IMR-90 (cell line): Measurements from ENCODE around the gene TSPAN31. TPM values are rescaled to one million over a fixed set of nuclear protein-coding genes. Genes with fewer than 3 reads are reported as not detected.

Source experiments
- ATAC-seq: fragments of 200-7000 bp; cut with Tn5 transposase; 2 replicates; pipeline ENCODE4 v1.9.1; 2020; ENCODE audit warnings: low read depth, mild to moderate bottlenecking, moderate library complexity
- BruUV-seq: library from RNA; stranded (reverse); fragments of 400-500 nt; replicated peaks from 2 replicates; lab custom pipeline; 2021; lab: Mats Ljungman, UMichigan
- CTCF ChIA-PET: fragments of 300-600 bp; formaldehyde crosslinking; extraction: SDS; loops from one replicate; lab custom pipeline; 2021; ENCODE audit warnings: antibody characterized with exemption; lab: Yijun Ruan, JAX
- POLR2A ChIA-PET: fragments of 300-600 bp; sonication (Branson Sonifier 250); formaldehyde crosslinking; loops from one replicate; lab custom pipeline; 2022; ENCODE audit warnings: antibody characterized with exemption; ENCODE audit not compliant: unreplicated experiment; lab: Charles Lee
- DNase-seq: peaks from one replicate; pipeline ENCODE4 v3.0.0; 2013
- H2AFZ ChIP-seq: replicated peaks from 2 replicates; pipeline ENCODE3; 2013; ENCODE audit warnings: low read length, mild to moderate bottlenecking; ENCODE audit not compliant: poor library complexity
- H2AK5ac ChIP-seq: 2 replicates; pipeline ENCODE4 v1.6.1; 2013; ENCODE audit warnings: low read depth, low read length, inconsistent platforms
- H2AK9ac ChIP-seq: replicated peaks from 2 replicates; pipeline ENCODE3; 2013; ENCODE audit warnings: mild to moderate bottlenecking, low read depth, low read length, moderate library complexity; ENCODE audit not compliant: poor library complexity
- H2BK120ac ChIP-seq: 2 replicates; pipeline ENCODE4 v1.6.1; 2013; ENCODE audit warnings: low read depth, low read length, inconsistent platforms
- H2BK15ac ChIP-seq: 3 replicates; pipeline ENCODE4 v1.6.1; 2013; ENCODE audit warnings: low read depth, low read length, inconsistent platforms
- H2BK20ac ChIP-seq: 2 replicates; pipeline ENCODE4 v1.6.1; 2013; ENCODE audit warnings: low read depth, mild to moderate bottlenecking, inconsistent platforms, low read length, moderate library complexity
- H2BK5ac ChIP-seq: 2 replicates; pipeline ENCODE4 v1.6.1; 2013; ENCODE audit warnings: mild to moderate bottlenecking, low read depth, low read length, inconsistent platforms; ENCODE audit not compliant: poor library complexity, severe bottlenecking
- H3K14ac ChIP-seq: replicated peaks from 2 replicates; pipeline ENCODE4 v1.6.1; 2013; ENCODE audit warnings: low read depth, low read length, inconsistent platforms
- H3K18ac ChIP-seq: 2 replicates; pipeline ENCODE4 v1.6.1; 2013; ENCODE audit warnings: low read depth, low read length, control low read depth
- H3K23ac ChIP-seq: 2 replicates; pipeline ENCODE4 v1.6.1; 2013; ENCODE audit warnings: low read depth, low read length, inconsistent platforms
- H3K27ac ChIP-seq: 2 replicates; pipeline ENCODE4 v1.5.1; 2013; ENCODE audit warnings: mild to moderate bottlenecking, control low read depth, low read length; ENCODE audit not compliant: insufficient read depth
- H3K27me3 ChIP-seq: 2 replicates; pipeline ENCODE4 v1.6.1; 2013; ENCODE audit warnings: low read length; ENCODE audit not compliant: control insufficient read depth, insufficient read depth
- H3K36me3 ChIP-seq: 2 replicates; pipeline ENCODE4 v1.6.1; 2013; ENCODE audit warnings: low read length, mixed read lengths; ENCODE audit not compliant: control insufficient read depth, insufficient read depth
- H3K4ac ChIP-seq: 2 replicates; pipeline ENCODE4 v1.6.1; 2013; ENCODE audit warnings: low read depth, low read length, inconsistent platforms
- H3K4me1 ChIP-seq: 2 replicates; pipeline ENCODE4 v1.6.1; 2013; ENCODE audit warnings: low read length, mixed read lengths; ENCODE audit not compliant: control insufficient read depth, insufficient read depth
- H3K4me2 ChIP-seq: 2 replicates; pipeline ENCODE4 v1.6.1; 2013; ENCODE audit warnings: low read depth, mild to moderate bottlenecking, control low read depth, low read length, moderate library complexity
- H3K4me3 ChIP-seq: 2 replicates; pipeline ENCODE4 v1.5.1; 2013; ENCODE audit warnings: low read depth, mild to moderate bottlenecking, control low read depth, low read length, moderate library complexity; ENCODE audit not compliant: insufficient read depth
- H3K56ac ChIP-seq: 2 replicates; pipeline ENCODE4 v1.6.1; 2013; ENCODE audit warnings: low read length, inconsistent platforms; ENCODE audit not compliant: insufficient read depth; ENCODE audit errors: extremely low read depth
- H3K79me1 ChIP-seq, 2 experiments: 2 replicates each; pipeline ENCODE4 v1.6.1; 2013; ENCODE audit warnings: low read length in 2 of 2, inconsistent platforms in 1 of 2, low read depth in 1 of 2
- H3K9ac ChIP-seq: 2 replicates; pipeline ENCODE4 v1.6.1; 2013; ENCODE audit warnings: low read depth, low read length, control low read depth
- H3K9me1 ChIP-seq: 2 replicates; pipeline ENCODE4 v1.6.1; 2013; ENCODE audit warnings: low read length, inconsistent platforms; ENCODE audit not compliant: insufficient read depth
- H3K9me3 ChIP-seq: 2 replicates; pipeline ENCODE4 v1.6.1; 2013; ENCODE audit warnings: low read length; ENCODE audit not compliant: control insufficient read depth, insufficient read depth
- H4K20me1 ChIP-seq: 2 replicates; pipeline ENCODE4 v1.6.1; 2013; ENCODE audit warnings: low read length, inconsistent platforms; ENCODE audit not compliant: insufficient read depth
- H4K5ac ChIP-seq: 2 replicates; pipeline ENCODE4 v1.6.1; 2013; ENCODE audit warnings: mild to moderate bottlenecking, low read depth, low read length, control low read depth
- H4K8ac ChIP-seq, 2 experiments: 2 replicates each; pipeline ENCODE4 v1.6.1; 2013; ENCODE audit warnings: low read depth in 2 of 2, low read length in 2 of 2, control low read depth in 1 of 2, inconsistent platforms in 1 of 2
- H4K91ac ChIP-seq: 2 replicates; pipeline ENCODE4 v1.6.1; 2013; ENCODE audit warnings: low read depth, low read length, inconsistent platforms; ENCODE audit not compliant: insufficient read depth
- BHLHE40 ChIP-seq: fragments of 150-350 bp; IDR thresholded peaks from 2 replicates; pipeline ENCODE4 v1.6.1; 2016; ENCODE audit warnings: mild to moderate bottlenecking, low read depth, low read length
- CEBPB ChIP-seq: IDR thresholded peaks from 2 replicates; pipeline ENCODE4 v1.6.1; 2012; ENCODE audit warnings: low read depth, low read length, improper control_type of control experiment
- CHD1 ChIP-seq: IDR thresholded peaks from 2 replicates; pipeline ENCODE4 v1.6.1; 2012; ENCODE audit warnings: low read depth, low read length, improper control_type of control experiment
- CTCF ChIP-seq: conservative IDR thresholded peaks from 2 replicates; pipeline ENCODE4 v1.5.1; 2012; ENCODE audit warnings: mild to moderate bottlenecking, low read depth, low read length, improper control_type of control experiment
- FOS ChIP-seq: fragments of 150-350 bp; IDR thresholded peaks from 2 replicates; pipeline ENCODE4 v1.6.1; 2016; ENCODE audit warnings: low read depth, low read length
- MAFK ChIP-seq: IDR thresholded peaks from 2 replicates; pipeline ENCODE4 v1.6.1; 2012; ENCODE audit warnings: low read depth, low read length, improper control_type of control experiment
- MAZ ChIP-seq: IDR thresholded peaks from 2 replicates; pipeline ENCODE4 v1.6.1; 2012; ENCODE audit warnings: low read depth, mild to moderate bottlenecking, low read length, improper control_type of control experiment, moderate library complexity, borderline replicate concordance
- MXI1 ChIP-seq: IDR thresholded peaks from 2 replicates; pipeline ENCODE4 v1.6.1; 2012; ENCODE audit warnings: low read depth, mild to moderate bottlenecking, low read length, moderate library complexity, borderline replicate concordance
- NFE2L2 ChIP-seq: fragments of 150-350 bp; IDR thresholded peaks from 2 replicates; pipeline ENCODE4 v1.6.1; 2016; ENCODE audit warnings: low read depth, mild to moderate bottlenecking, low read length
- POLR2A ChIP-seq: IDR thresholded peaks from 2 replicates; pipeline ENCODE4 v1.6.1; 2012; ENCODE audit warnings: mild to moderate bottlenecking, low read depth, low read length
- RAD21 ChIP-seq: IDR thresholded peaks from 2 replicates; pipeline ENCODE4 v1.6.1; 2012; ENCODE audit warnings: low read length, improper control_type of control experiment
- RCOR1 ChIP-seq: IDR thresholded peaks from 2 replicates; pipeline ENCODE4 v1.6.1; 2012; ENCODE audit warnings: mild to moderate bottlenecking, low read length, improper control_type of control experiment; ENCODE audit not compliant: insufficient replicate concordance
- RFX5 ChIP-seq: IDR thresholded peaks from 2 replicates; pipeline ENCODE4 v1.8.0; 2012; ENCODE audit warnings: low read depth, mild to moderate bottlenecking, low read length, moderate library complexity
- SMC3 ChIP-seq: fragments of 150-350 bp; IDR thresholded peaks from 2 replicates; pipeline ENCODE4 v1.6.1; 2016; ENCODE audit warnings: low read depth, mild to moderate bottlenecking, antibody characterized with exemption, low read length, moderate library complexity
- USF2 ChIP-seq: fragments of 150-350 bp; IDR thresholded peaks from 2 replicates; pipeline ENCODE4 v1.6.1; 2017; ENCODE audit warnings: mild to moderate bottlenecking, antibody characterized with exemption, low read length, low read depth
- WGBS, 2 experiments: methylation state at CpG; one replicate each; pipeline versions ENCODE4 v1.1.5 to v1.1.7; 2013; ENCODE audit warnings: missing lambda C conversion rate in 2 of 2; ENCODE audit not compliant: insufficient read length in 1 of 2; ENCODE audit errors: extremely low coverage in 2 of 2; 5-methylcytosine and 5-hydroxymethylcytosine counted together
- dilution Hi-C: fragments of 300-500 bp; cut with HindIII; formaldehyde crosslinking; loops from one replicate; pipeline ENCODE4 v1.14.3; 2018; ENCODE audit warnings: low sequenced_read_pairs; ENCODE audit not compliant: unreplicated experiment
- in situ Hi-C: fragments of 300-500 bp; cut with MboI; formaldehyde crosslinking; loops from 3 replicates; pipeline ENCODE4 v1.14.3; 2019; ENCODE audit warnings: low sequenced_read_pairs, inconsistent platforms, mixed read lengths
- intact Hi-C: fragments of 100-400 bp; cut with micrococcal nuclease; formaldehyde crosslinking; loops from 2 replicates; pipeline ENCODE4 v1.10.0; 2022
- polyA plus RNA-seq, 3 experiments: library from polyadenylated mRNA; depleted of rRNA; stranded (reverse); fragments of >200 nt; gene quantifications; 2 replicates each; pipeline ENCODE4 v1.2.3, GENCODE V29; 2012; ENCODE audit warnings: low replicate concordance in 1 of 3
- total RNA-seq: library from RNA; depleted of rRNA; stranded (reverse); fragments of >200 nt; gene quantifications from 2 replicates; pipeline ENCODE4 v1.2.3, GENCODE V29; 2012
- TF ChIP-seq, protein P1 (sequence below): fragments of 150-350 bp; IDR thresholded peaks from 2 replicates; pipeline ENCODE4 v1.6.1; 2016; ENCODE audit warnings: low read depth, mild to moderate bottlenecking, low read length, moderate library complexity, borderline replicate concordance

Gene TSPAN31
- total and polyA plus RNA-seq, 2 of the 4 experiments (the other 2 are of a cell fraction) = 12.3 to 71.2 TPM

DNA sequence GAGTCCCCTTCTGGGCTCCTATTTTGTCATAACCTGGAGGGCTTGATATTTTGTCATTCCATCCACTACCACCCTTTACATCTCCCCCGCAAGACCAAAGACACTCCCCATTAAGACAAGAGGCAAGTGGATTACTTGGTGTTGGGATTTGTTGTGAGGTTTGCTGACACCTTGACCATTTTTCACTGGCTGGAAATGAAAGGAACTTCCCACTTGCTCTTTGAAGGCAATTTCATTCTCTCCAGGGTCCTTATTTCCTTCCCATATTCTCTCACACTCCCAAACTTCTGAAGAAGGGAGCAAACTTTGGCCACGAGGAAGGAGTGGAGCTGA, 21.2 kb upstream of the TSPAN31 start:
- Histone ChIP-seq H2BK120ac (no peak overlapping the region), H3K36me3 (peaks cover 28% of the 10 kb centered on the region), H4K5ac (no peak overlapping the region), H3K79me1 (peaks cover 0 to 17% of the 10 kb centered on the region in 2 experiments; a peak in 1 of 4 replicates), H4K8ac (no peak overlapping the region), H3K9ac (no peak overlapping the region), H3K27me3 (no peaks in the 10 kb centered on the region; the same call in 1 of the 2 replicates), H3K9me3 (no peaks in the 10 kb centered on the region), H3K4me2 (no peak overlapping the region), H3K23ac (no peak overlapping the region), H3K9me1 (peaks cover 10% of the 10 kb centered on the region; the same call in 1 of the 2 replicates), H3K27ac (no peak overlapping the region), H4K91ac (no peak overlapping the region), H3K4me3 (no peak overlapping the region), H2AK9ac (no peak overlapping the region), H2BK5ac (no peak overlapping the region), H3K4me1 (0 out of 2 replicates have a peak, but pooled peaks cover 4% of the 10 kb centered on the region), H2AFZ (no peak overlapping the region), H2AK5ac (no peak overlapping the region), H3K4ac (no peak overlapping the region), H3K18ac (no peak overlapping the region), H3K56ac (no peak overlapping the region), H4K20me1 (peaks cover 9% of the 10 kb centered on the region; the same call in 1 of the 2 replicates), H3K14ac (no peak overlapping the region), H2BK20ac (no peak overlapping the region), H2BK15ac (no peak overlapping the region)
- no peak for TF ChIP-seq USF2
- TF ChIP-seq CHD1 = no peak
- TF ChIP-seq POLR2A = no peak
- no peak for TF ChIP-seq MAZ
- no peak for TF ChIP-seq RFX5
- no peak for TF ChIP-seq RAD21
- no peak for TF ChIP-seq SMC3
- no peak for TF ChIP-seq RCOR1
- TF ChIP-seq BHLHE40 = no peak
- TF ChIP-seq NFE2L2 = no peak
- no peak for TF ChIP-seq MAFK
- no peak for TF ChIP-seq MXI1
- TF ChIP-seq, protein P1, sequence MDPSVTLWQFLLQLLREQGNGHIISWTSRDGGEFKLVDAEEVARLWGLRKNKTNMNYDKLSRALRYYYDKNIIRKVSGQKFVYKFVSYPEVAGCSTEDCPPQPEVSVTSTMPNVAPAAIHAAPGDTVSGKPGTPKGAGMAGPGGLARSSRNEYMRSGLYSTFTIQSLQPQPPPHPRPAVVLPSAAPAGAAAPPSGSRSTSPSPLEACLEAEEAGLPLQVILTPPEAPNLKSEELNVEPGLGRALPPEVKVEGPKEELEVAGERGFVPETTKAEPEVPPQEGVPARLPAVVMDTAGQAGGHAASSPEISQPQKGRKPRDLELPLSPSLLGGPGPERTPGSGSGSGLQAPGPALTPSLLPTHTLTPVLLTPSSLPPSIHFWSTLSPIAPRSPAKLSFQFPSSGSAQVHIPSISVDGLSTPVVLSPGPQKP = no peak
- no peak for TF ChIP-seq FOS
- TF ChIP-seq CEBPB = no peak
- TF ChIP-seq CTCF = no peak
- DNase-seq (no peak), ATAC-seq (no peak)
- in situ Hi-C loops (no loop called here), intact Hi-C loops (no loop called here), dilution Hi-C loops (no loop called here)
- CTCF ChIA-PET = no interaction called here
- no TSS peak for BruUV-seq
- POLR2A ChIA-PET = interaction anchor here (0.6 kb wide), 1 partner anchor 43 kb away, joined by 12 read pairs; no protein-coding TSS in a partner anchor
- WGBS, 2 experiments = no CpG with 5 or more reads among the region's 2 CpGs
